ENCODE results near the gene TWF2.
A peak's percentile ranks its signal among the peaks of the same experiment; 100 is the strongest.

TWF2 gene

GRCh38 chr3:52270252-52270754 is 31.3 kb upstream of the TWF2 start:
- H3K4me1 ChIP-seq (ENCODE audit: insufficient read depth, low read length, poor library complexity, severe bottlenecking) = peaks cover 38% of the 10 kb centered on the region
- no peak overlapping the region for H2AFZ ChIP-seq (ENCODE audit: low read length)
- peak overlapping the region; percentile 25 for H3K9ac ChIP-seq (ENCODE audit: low read depth, low read length, poor library complexity, severe bottlenecking)
- H3K36me3 ChIP-seq (ENCODE audit: insufficient read depth, low read length) = peaks cover 66% of the 10 kb centered on the region
- no peaks in the 10 kb centered on the region for H3K9me2 ChIP-seq (replicated peaks; ENCODE audit: low read depth, low read length)
- peaks cover 96% of the 10 kb centered on the region for H3K79me2 ChIP-seq (ENCODE audit: insufficient read depth, low read length)
- H3K4me2 ChIP-seq (ENCODE audit: low read depth, low read length, poor library complexity, severe bottlenecking) = peak overlapping the region; percentile 99
- peak overlapping the region; percentile 45 for H3K4me3 ChIP-seq (ENCODE audit: low read length, poor library complexity, severe bottlenecking)
- H4K20me1 ChIP-seq (ENCODE audit: insufficient read depth, low read length, poor library complexity, severe bottlenecking) = peaks cover 91% of the 10 kb centered on the region
- H3K9me3 ChIP-seq (ENCODE audit: insufficient read depth, low read depth, low read length) = no peaks in the 10 kb centered on the region
- no peaks in the 10 kb centered on the region for H3K27me3 ChIP-seq (ENCODE audit: insufficient read depth, low read length, poor library complexity, severe bottlenecking)
- no peak for TF ChIP-seq EZH2phosphoT487 (IDR thresholded peaks at IDR 0.05; ENCODE audit: borderline replicate concordance)
- TF ChIP-seq, protein P1, sequence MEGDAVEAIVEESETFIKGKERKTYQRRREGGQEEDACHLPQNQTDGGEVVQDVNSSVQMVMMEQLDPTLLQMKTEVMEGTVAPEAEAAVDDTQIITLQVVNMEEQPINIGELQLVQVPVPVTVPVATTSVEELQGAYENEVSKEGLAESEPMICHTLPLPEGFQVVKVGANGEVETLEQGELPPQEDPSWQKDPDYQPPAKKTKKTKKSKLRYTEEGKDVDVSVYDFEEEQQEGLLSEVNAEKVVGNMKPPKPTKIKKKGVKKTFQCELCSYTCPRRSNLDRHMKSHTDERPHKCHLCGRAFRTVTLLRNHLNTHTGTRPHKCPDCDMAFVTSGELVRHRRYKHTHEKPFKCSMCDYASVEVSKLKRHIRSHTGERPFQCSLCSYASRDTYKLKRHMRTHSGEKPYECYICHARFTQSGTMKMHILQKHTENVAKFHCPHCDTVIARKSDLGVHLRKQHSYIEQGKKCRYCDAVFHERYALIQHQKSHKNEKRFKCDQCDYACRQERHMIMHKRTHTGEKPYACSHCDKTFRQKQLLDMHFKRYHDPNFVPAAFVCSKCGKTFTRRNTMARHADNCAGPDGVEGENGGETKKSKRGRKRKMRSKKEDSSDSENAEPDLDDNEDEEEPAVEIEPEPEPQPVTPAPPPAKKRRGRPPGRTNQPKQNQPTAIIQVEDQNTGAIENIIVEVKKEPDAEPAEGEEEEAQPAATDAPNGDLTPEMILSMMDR (conservative IDR thresholded peaks at IDR 0.05; ENCODE audit: low read length) = no peak
- 0 out of 2 replicates have a peak, but pooled peaks cover 4% of the 10 kb centered on the region for H3F3A ChIP-seq (ENCODE audit: low read depth)

GRCh38 chr3:52269776-52270175 is 30.8 kb upstream of the TWF2 start:
- Histone ChIP-seq H3K9me2 (replicated peaks; ENCODE audit: low read depth, low read length) (no peaks in the 10 kb centered on the region), H3F3A (ENCODE audit: low read depth) (0 out of 2 replicates have a peak, but pooled peaks cover 4% of the 10 kb centered on the region), H3K4me3 (ENCODE audit: low read length, poor library complexity, severe bottlenecking) (no peak overlapping the region), H3K9me3 (ENCODE audit: insufficient read depth, low read depth, low read length) (no peaks in the 10 kb centered on the region), H2AFZ (ENCODE audit: low read length) (no peak overlapping the region), H3K27me3 (ENCODE audit: insufficient read depth, low read length, poor library complexity, severe bottlenecking) (no peaks in the 10 kb centered on the region), H3K79me2 (ENCODE audit: insufficient read depth, low read length) (peaks cover 93% of the 10 kb centered on the region), H4K20me1 (ENCODE audit: insufficient read depth, low read length, poor library complexity, severe bottlenecking) (peaks cover 90% of the 10 kb centered on the region), H3K4me2 (ENCODE audit: low read depth, low read length, poor library complexity, severe bottlenecking) (no peak overlapping the region), H3K4me1 (ENCODE audit: insufficient read depth, low read length, poor library complexity, severe bottlenecking) (peaks cover 36% of the 10 kb centered on the region), H3K36me3 (ENCODE audit: insufficient read depth, low read length) (peaks cover 69% of the 10 kb centered on the region), H3K9ac (ENCODE audit: low read depth, low read length, poor library complexity, severe bottlenecking) (no peak overlapping the region)
- TF ChIP-seq, protein P1 (conservative IDR thresholded peaks at IDR 0.05; ENCODE audit: low read length) = no peak
- TF ChIP-seq EZH2phosphoT487 (IDR thresholded peaks at IDR 0.05; ENCODE audit: borderline replicate concordance) = no peak

- peaks cover 91% of the 10 kb centered on the region for H3K79me2 ChIP-seq (ENCODE audit: insufficient read depth, low read length)
Observed at GRCh38 chr3:52268036-52268435, 29.1 kb upstream of the TWF2 start.

More at GRCh38 chr3:52268036-52268435, 29.1 kb upstream of the TWF2 start:
- no peak overlapping the region for H3K4me3 ChIP-seq (ENCODE audit: low read length, poor library complexity, severe bottlenecking)
- H3K4me2 ChIP-seq (ENCODE audit: low read depth, low read length, poor library complexity, severe bottlenecking) = no peak overlapping the region
- peaks cover 87% of the 10 kb centered on the region for H4K20me1 ChIP-seq (ENCODE audit: insufficient read depth, low read length, poor library complexity, severe bottlenecking)
- peaks cover 86% of the 10 kb centered on the region for H3K36me3 ChIP-seq (ENCODE audit: insufficient read depth, low read length)
- H3F3A ChIP-seq (ENCODE audit: low read depth) = 0 out of 2 replicates have a peak, but pooled peaks cover 4% of the 10 kb centered on the region
- no peaks in the 10 kb centered on the region for H3K9me2 ChIP-seq (replicated peaks; ENCODE audit: low read depth, low read length)
- no peak overlapping the region for H3K9ac ChIP-seq (ENCODE audit: low read depth, low read length, poor library complexity, severe bottlenecking)
- H3K4me1 ChIP-seq (ENCODE audit: insufficient read depth, low read length, poor library complexity, severe bottlenecking) = peaks cover 26% of the 10 kb centered on the region
- no peak overlapping the region for H2AFZ ChIP-seq (ENCODE audit: low read length)
- H3K27me3 ChIP-seq (ENCODE audit: insufficient read depth, low read length, poor library complexity, severe bottlenecking) = no peaks in the 10 kb centered on the region
- no peak for TF ChIP-seq EZH2phosphoT487 (IDR thresholded peaks at IDR 0.05; ENCODE audit: borderline replicate concordance)
- TF ChIP-seq, protein P1 (conservative IDR thresholded peaks at IDR 0.05; ENCODE audit: low read length) = no peak
- no peaks in the 10 kb centered on the region for H3K9me3 ChIP-seq (ENCODE audit: insufficient read depth, low read depth, low read length)
